Endometrial microvascular endothelial cells (primary cell): ENCODE measurements around the gene IMPACT. TPM values are rescaled to one million over a fixed set of nuclear protein-coding genes. Genes with fewer than 3 reads are reported as not detected.

Experiments used
- in situ Hi-C: cut with HindIII; loops from 2 replicates; pipeline ENCODE4 v1.10.0; 2017; ENCODE audit warnings: low sequenced_read_pairs, low pct_unique_long_range_greater_than_20kb; ENCODE audit errors: inconsistent ontology term
- total RNA-seq: library from RNA; depleted of rRNA; stranded (reverse); fragments of >200 nt; gene quantifications from one replicate; pipeline ENCODE4 v1.2.3, GENCODE V29; 2015; ENCODE audit errors: inconsistent ontology term

The IMPACT gene
- total RNA-seq, 1 donor from 2014 or later, result 35.1 TPM

- in situ Hi-C loops, result no loop called here
Measured at GRCh38 chr18:24470022-24470618, 43.6 kb downstream of the IMPACT start.

- in situ Hi-C loops, result no loop called here
Measured at GRCh38 chr18:24470805-24471204, 44.3 kb downstream of the IMPACT start.

- in situ Hi-C loops, result no loop called here
Measured at GRCh38 chr18:24472591-24472990, 46.1 kb downstream of the IMPACT start.

DNA sequence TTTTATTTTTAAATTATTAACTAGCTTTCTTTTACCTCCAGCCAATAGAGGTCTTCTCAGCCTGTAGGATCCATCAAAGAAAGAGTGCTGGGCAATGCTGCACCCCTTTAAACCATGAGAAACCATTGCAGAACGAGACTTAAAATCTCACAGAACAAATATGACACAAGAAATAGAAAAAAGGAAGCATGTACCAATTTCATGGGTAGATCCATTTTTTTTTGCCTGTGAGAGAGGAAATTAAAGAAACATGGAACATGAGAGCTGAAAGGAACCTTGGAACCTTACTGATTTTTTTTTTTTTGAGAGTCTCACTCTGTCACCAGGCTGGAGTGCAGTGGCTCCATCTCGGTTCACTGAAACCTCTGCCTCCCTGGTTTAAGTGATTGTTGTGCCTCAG lies 47.9 kb downstream of the IMPACT start:
- in situ Hi-C loops, result no loop called here

- in situ Hi-C loops, result no loop called here
Measured at GRCh38 chr18:24475926-24476589, 49.6 kb downstream of the IMPACT start.

- in situ Hi-C loops, result no loop called here
Measured at GRCh38 chr18:24479371-24479770, 52.9 kb downstream of the IMPACT start.

DNA sequence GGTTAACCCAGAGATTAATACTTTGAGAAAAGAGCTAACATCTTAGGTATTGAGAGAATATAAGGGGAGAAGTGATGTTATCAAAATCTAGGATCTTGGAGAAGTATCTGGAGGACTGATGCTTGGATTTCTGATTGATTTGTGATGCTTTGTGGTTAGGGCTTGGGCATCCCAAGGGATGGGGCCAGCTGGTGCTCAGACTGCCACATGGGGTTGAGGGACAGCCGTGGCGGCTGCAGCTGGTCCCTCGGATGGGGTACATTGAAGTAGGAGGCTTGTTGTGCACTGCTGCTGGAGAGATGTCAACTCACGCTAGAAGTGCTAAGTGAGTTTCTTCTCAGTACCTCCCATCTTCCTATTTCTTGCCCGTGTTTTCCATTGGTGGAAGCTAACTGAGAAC lies 56.4 kb downstream of the IMPACT start:
- in situ Hi-C loops, result no loop called here

GRCh38 chr18:24485681-24486080 lies 59.2 kb downstream of the IMPACT start:
- in situ Hi-C loops, result no loop called here

GRCh38 chr18:24486684-24487083 lies 60.2 kb downstream of the IMPACT start:
- in situ Hi-C loops, result no loop called here

- in situ Hi-C loops, result no loop called here
Measured at GRCh38 chr18:24488824-24489493, 62.5 kb downstream of the IMPACT start.

GRCh38 chr18:24490539-24490938 lies 64.1 kb downstream of the IMPACT start:
- in situ Hi-C loops, result no loop called here

- in situ Hi-C loops, result no loop called here
Measured at GRCh38 chr18:24491927-24492834, 65.7 kb downstream of the IMPACT start.

DNA sequence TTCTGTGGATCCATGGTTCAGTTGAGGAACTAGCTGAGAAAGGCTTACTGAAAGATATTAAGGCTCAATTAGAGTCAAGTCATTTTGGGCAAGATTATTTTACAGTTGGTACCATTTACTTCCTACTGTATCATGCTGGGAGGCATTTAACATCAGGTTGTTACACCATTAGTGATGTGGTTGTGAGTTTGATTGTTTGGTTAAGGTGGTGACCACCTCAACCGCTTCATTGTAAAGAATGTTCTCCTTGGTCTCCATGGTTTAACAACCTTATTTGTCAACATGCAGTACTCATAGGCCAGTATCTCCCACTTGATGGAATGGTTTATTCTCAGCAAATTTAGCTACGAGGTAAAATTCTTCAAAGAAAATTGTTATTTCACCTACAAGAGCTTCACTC lies 68.1 kb downstream of the IMPACT start:
- in situ Hi-C loops, result no loop called here

DNA sequence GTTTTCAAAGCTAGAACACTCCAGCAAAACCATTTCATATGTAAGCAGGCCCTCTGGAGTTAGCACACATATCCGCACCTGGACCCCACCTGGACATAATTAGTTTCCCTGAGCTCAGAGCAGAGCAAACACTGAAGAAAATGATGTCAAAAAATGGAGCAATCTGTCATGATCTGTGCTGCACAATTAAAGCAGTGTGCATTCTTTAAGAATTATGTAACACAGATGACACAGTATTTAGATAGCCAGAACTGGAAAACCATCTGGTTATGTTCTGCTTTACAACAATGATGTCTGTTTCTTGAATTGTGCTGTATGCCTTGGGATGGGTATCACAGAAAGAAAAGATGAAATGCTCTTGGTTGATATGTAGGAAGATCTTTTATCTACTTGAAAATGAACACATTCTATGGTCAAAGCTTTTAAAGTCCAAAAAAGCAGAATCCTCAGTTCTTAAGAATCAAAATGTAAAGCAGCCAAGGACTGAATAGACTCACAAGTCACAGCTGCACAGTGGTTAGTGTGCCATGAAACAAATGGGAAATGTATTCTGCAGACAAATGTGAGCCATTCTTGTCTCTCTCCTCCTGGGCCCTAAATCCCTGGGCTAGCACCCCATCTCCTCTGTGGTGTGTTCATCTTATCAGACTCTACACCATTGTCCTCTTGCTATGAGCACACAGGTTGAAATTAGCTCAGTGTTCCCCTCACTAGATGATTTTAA lies 70.7 kb downstream of the IMPACT start:
- in situ Hi-C loops, result no loop called here

- in situ Hi-C loops, result no loop called here
Measured at GRCh38 chr18:24499814-24500213, 73.3 kb downstream of the IMPACT start.

- in situ Hi-C loops, result no loop called here
Measured at GRCh38 chr18:24500217-24500616, 73.7 kb downstream of the IMPACT start.

DNA sequence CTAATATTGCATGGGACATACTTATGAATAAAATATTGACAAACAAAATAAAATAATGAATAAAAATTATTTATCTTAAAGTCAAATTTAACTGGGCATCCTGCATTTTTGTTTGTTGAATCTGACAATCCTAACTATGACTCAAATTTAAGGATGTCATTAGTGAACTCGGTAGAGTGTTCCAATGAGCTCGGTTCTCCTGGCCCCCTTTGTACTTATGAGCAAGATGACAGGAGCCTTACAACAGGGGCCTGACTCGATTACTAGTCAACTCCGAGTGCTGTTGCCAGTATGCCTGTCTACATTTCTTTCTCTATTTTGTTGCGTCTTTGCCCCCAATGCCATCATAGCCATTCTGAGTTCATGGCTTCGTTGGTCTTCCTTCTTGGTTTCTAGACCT lies 74.3 kb downstream of the IMPACT start:
- in situ Hi-C loops, result no loop called here

GRCh38 chr18:24502667-24503523 lies 76.4 kb downstream of the IMPACT start:
- in situ Hi-C loops, result no loop called here
